C4-2B (cell line): ENCODE results near the gene TAF3.

Experiments
- H3K27ac ChIP-seq: fragments of 450-650 bp; 2 replicates; pipeline ENCODE4 v1.5.1; 2017
- ZFX ChIP-seq: fragments of 450-650 bp; IDR thresholded peaks from 2 replicates; pipeline ENCODE4 v1.6.1; 2017
- TF ChIP-seq, protein P1 (sequence below): fragments of 450-650 bp; conservative IDR thresholded peaks from 2 replicates; pipeline ENCODE4 v1.5.1; 2017; ENCODE audit warnings: mild to moderate bottlenecking

TAF3 gene

DNA sequence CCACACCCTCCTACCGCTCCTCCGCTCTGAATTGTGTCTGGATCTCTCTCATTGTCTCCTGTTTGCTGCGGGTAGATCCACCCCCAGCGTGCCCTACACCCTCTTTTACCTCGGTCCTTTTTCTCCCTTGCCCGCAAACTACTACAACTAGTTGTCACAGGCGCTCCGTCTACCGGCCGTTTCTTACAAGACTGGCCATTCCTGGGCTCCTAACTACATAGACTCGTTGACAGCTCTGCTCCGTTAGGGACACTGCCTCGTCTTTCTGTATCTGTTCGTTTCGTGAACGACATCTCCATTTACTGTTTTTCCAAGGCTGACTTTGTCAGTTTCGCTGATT, 786 bp downstream of the TAF3 start:
- TF ChIP-seq ZFX = no peak
- TF ChIP-seq, protein P1, sequence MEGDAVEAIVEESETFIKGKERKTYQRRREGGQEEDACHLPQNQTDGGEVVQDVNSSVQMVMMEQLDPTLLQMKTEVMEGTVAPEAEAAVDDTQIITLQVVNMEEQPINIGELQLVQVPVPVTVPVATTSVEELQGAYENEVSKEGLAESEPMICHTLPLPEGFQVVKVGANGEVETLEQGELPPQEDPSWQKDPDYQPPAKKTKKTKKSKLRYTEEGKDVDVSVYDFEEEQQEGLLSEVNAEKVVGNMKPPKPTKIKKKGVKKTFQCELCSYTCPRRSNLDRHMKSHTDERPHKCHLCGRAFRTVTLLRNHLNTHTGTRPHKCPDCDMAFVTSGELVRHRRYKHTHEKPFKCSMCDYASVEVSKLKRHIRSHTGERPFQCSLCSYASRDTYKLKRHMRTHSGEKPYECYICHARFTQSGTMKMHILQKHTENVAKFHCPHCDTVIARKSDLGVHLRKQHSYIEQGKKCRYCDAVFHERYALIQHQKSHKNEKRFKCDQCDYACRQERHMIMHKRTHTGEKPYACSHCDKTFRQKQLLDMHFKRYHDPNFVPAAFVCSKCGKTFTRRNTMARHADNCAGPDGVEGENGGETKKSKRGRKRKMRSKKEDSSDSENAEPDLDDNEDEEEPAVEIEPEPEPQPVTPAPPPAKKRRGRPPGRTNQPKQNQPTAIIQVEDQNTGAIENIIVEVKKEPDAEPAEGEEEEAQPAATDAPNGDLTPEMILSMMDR = peak; percentile 64
- peak overlapping the region; percentile 79 for H3K27ac ChIP-seq

DNA sequence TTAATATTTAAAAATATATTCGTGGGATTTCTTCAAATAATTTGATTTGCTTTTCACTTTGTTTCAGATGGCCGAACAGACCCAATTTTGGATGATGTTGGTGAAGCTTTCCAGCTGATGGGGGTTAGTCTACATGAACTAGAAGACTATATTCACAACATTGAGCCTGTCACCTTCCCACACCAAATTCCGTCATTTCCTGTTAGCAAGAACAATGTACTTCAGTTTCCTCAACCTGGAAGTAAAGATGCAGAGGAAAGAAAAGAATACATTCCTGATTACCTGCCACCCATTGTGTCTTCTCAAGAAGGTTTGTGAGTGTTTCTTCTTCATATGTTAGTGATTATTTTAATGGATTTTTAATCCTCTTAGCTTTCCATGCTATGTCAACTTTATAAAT, 5.9 kb downstream of the TAF3 start:
- no peak for TF ChIP-seq ZFX
- TF ChIP-seq, protein P1 = no peak
- no peak overlapping the region for H3K27ac ChIP-seq

DNA sequence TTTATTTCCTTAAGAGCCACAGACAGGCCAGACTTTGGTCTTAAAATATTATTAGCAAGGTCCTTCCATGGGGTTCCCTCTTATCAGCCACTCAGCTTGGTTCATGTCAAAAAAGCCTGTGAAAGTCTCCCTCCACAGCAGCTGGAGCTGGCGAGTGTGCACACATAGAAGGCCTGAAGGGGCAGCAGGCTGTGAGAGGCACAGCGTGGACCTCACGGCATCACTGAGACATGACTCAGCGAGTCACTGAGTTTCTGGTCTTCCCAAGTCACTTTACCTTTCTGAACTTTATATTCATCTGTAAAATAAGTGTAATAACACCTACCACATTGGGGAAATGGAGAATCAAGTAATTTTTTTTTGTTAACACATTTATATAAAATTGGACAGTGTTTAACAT, 8.7 kb downstream of the TAF3 start:
- H3K27ac ChIP-seq = no peak overlapping the region
- TF ChIP-seq, protein P1 = no peak
- TF ChIP-seq ZFX = no peak

DNA sequence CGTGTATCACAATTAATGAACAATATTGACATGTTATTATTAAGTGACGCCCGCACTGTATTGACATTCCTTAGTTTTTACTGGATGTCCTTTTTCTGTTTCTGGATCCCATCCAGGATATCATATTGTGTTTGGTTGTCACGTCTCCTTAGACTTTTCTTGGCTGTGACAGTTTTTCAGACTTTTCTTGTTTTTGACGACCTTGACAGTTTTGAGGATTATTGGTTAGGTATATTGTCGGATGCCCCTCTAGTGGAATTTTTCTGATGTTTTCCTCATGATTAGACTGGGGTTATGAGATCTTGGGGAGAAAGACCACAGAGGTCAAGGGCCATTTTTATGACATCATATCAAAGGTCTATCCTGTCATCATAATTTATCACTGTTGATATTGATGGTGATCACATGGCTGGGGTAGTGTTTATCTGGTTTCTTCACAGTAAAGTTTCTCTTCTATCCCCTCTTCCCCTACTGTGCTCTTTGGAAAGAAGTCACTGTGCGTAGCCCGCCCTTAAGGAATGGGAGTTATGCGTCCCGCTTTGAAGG, 11.1 kb downstream of the TAF3 start:
- no peak overlapping the region for H3K27ac ChIP-seq
- TF ChIP-seq, protein P1 = no peak

DNA sequence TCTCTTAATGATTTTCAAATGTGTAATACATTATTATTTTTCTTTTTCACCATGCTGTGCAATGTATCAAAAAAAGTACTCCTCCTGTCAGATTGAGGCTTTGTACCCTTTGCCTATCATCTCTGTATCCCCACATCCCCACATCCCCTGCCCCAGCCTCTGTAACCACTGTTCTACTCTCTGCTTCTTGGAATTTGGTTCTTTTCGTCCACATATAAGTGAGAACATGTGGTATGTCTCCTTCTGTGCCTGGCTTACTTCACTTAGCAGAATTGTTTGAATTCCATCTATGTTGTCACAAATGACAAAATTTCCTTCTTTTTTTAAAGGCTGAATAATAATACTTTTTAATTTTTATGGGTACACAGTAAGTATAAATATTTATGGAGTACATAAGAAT, 13.8 kb downstream of the TAF3 start:
- H3K27ac ChIP-seq = no peak overlapping the region
- TF ChIP-seq ZFX = no peak
- TF ChIP-seq, protein P1 = no peak

DNA sequence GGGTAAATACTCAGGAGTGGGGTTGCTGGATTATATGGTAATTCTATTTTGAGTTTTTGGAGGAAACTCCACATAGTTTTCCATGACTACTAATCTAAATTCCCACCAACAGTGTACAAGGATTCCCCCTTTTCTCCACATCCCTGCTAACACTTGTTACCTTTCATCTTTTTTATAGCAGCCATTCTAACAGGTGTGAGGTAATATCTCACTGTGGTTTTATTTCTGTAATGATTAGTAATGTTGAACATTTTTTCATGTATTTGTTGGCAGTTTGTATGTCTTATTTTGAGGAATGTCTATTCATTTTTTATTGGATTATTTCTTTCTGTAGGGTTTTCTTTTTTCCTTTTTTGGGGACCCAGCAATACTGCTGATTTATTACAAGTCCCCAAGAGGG, 14.9 kb downstream of the TAF3 start:
- TF ChIP-seq ZFX = no peak
- TF ChIP-seq, protein P1 = no peak
- H3K27ac ChIP-seq = no peak overlapping the region

DNA sequence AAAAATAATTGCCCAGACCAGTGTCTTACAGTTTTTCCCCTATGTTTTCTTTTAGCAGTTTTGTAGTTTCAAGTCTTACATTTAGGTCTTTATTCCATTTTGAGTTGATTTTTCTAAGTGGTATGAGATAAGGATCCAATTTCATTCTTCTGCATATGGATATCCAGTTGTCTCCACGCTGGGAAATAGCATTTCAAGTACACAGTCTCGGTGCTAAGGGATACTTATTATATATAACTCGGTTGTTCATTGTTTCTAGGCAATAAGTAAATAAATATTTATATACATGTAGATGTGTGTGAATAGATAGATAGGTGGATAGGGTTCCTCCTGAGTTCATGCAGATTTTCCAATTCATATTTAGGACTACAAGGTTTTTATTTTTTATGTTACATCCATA, 16.0 kb downstream of the TAF3 start:
- H3K27ac ChIP-seq = no peak overlapping the region
- no peak for TF ChIP-seq ZFX
- TF ChIP-seq, protein P1 = no peak
